H9 (cell line): Measurements from ENCODE around the gene RNU1-1. TPM values are rescaled to one million over a fixed set of nuclear protein-coding genes. Genes with fewer than 3 reads are reported as not detected.
"Not testable (repeated sequence)": the region's sequence is repeated elsewhere in the genome, so short reads cannot be mapped to it uniquely, and the experiment has no call there.

ENCODE experiments used
- DNase-seq: peaks from one replicate; pipeline ENCODE4 v3.0.0-alpha.2; 2017
- H2AFZ ChIP-seq: one replicate; pipeline ENCODE4 v1.6.1; 2013; ENCODE audit warnings: mild to moderate bottlenecking, low read length, control low read depth, moderate library complexity
- H2AK5ac ChIP-seq: 2 replicates; pipeline ENCODE4 v1.6.1; 2013; ENCODE audit warnings: low read length, control low read depth, mixed read lengths; ENCODE audit not compliant: insufficient read length
- H2BK120ac ChIP-seq: one replicate; pipeline ENCODE4 v1.6.1; 2013; ENCODE audit warnings: low read depth, mild to moderate bottlenecking, low read length, control low read depth, inconsistent platforms; ENCODE audit not compliant: poor library complexity, severe bottlenecking
- H2BK12ac ChIP-seq: 2 replicates; pipeline ENCODE4 v1.6.1; 2013; ENCODE audit warnings: low read length, control low read depth, mixed read lengths, low read depth; ENCODE audit not compliant: insufficient read length
- H2BK15ac ChIP-seq: 2 replicates; pipeline ENCODE4 v1.6.1; 2013; ENCODE audit warnings: low read depth, low read length, control low read depth
- H2BK20ac ChIP-seq: one replicate; pipeline ENCODE4 v1.6.1; 2013; ENCODE audit warnings: low read depth, mild to moderate bottlenecking, low read length, control low read depth, inconsistent platforms; ENCODE audit not compliant: poor library complexity, severe bottlenecking
- H2BK5ac ChIP-seq: 2 replicates; pipeline ENCODE4 v1.6.1; 2013; ENCODE audit warnings: low read length, control low read depth, mixed read lengths; ENCODE audit not compliant: insufficient read length
- H3K14ac ChIP-seq: 2 replicates; pipeline ENCODE4 v1.6.1; 2013; ENCODE audit warnings: low read length, control low read depth; ENCODE audit not compliant: insufficient read depth
- H3K18ac ChIP-seq: 2 replicates; pipeline ENCODE4 v1.6.1; 2013; ENCODE audit warnings: low read depth, mild to moderate bottlenecking, mixed read lengths, low read length, control low read depth; ENCODE audit not compliant: insufficient read length
- H3K23ac ChIP-seq: 2 replicates; pipeline ENCODE4 v1.6.1; 2013; ENCODE audit warnings: low read length, control low read depth, mixed read lengths, low read depth; ENCODE audit not compliant: insufficient read length
- H3K23me2 ChIP-seq: 2 replicates; pipeline ENCODE4 v1.6.1; 2013; ENCODE audit warnings: low read depth, mild to moderate bottlenecking, mixed read lengths, low read length, control low read depth; ENCODE audit not compliant: insufficient read length, poor library complexity, severe bottlenecking
- H3K27ac ChIP-seq: 2 replicates; pipeline ENCODE4 v1.5.1; 2013; ENCODE audit warnings: low read length, control low read depth, mixed read lengths, low read depth; ENCODE audit not compliant: insufficient read length
- H3K27me3 ChIP-seq: 2 replicates; pipeline ENCODE4 v1.6.1; 2013; ENCODE audit warnings: low read length, control low read depth, inconsistent platforms; ENCODE audit not compliant: insufficient read depth
- H3K4ac ChIP-seq: 2 replicates; pipeline ENCODE4 v1.6.1; 2013; ENCODE audit warnings: low read depth, mild to moderate bottlenecking, control low read depth, inconsistent platforms, low read length, moderate library complexity
- H3K4me1 ChIP-seq: 2 replicates; pipeline ENCODE4 v1.6.1; 2013; ENCODE audit warnings: low read length, control low read depth, inconsistent platforms; ENCODE audit not compliant: insufficient read depth
- H3K4me2 ChIP-seq: 2 replicates; pipeline ENCODE4 v1.6.1; 2013; ENCODE audit warnings: low read length, control low read depth, mixed read lengths; ENCODE audit not compliant: insufficient read length, insufficient read depth
- H3K56ac ChIP-seq: 2 replicates; pipeline ENCODE4 v1.6.1; 2013; ENCODE audit warnings: low read depth, mild to moderate bottlenecking, mixed read lengths, low read length, control low read depth; ENCODE audit not compliant: insufficient read length
- H3K79me1 ChIP-seq: 2 replicates; pipeline ENCODE4 v1.6.1; 2013; ENCODE audit warnings: low read depth, mild to moderate bottlenecking, moderate library complexity, low read length, control low read depth, inconsistent platforms; ENCODE audit not compliant: insufficient read depth, poor library complexity, severe bottlenecking
- H3K79me2 ChIP-seq: 2 replicates; pipeline ENCODE4 v1.6.1; 2013; ENCODE audit warnings: low read length, control low read depth, inconsistent platforms; ENCODE audit not compliant: insufficient read depth
- H3K9ac ChIP-seq: 2 replicates; pipeline ENCODE4 v1.6.1; 2013; ENCODE audit warnings: low read length, control low read depth, mixed read lengths; ENCODE audit not compliant: insufficient read length; ENCODE audit errors: extremely low read depth
- H3K9me3 ChIP-seq: one replicate; pipeline ENCODE4 v1.6.1; 2013; ENCODE audit warnings: low read depth, low read length, inconsistent platforms; ENCODE audit not compliant: control insufficient read depth
- H3T11ph ChIP-seq: one replicate; pipeline ENCODE4 v1.6.1; 2013; ENCODE audit warnings: mild to moderate bottlenecking, low read length, control low read depth, inconsistent platforms
- H4K20me1 ChIP-seq: one replicate; pipeline ENCODE4 v1.6.1; 2013; ENCODE audit not compliant: control insufficient read depth, insufficient read length, insufficient read depth
- H4K5ac ChIP-seq: 2 replicates; pipeline ENCODE4 v1.6.1; 2013; ENCODE audit warnings: low read depth, mild to moderate bottlenecking, mixed read lengths, low read length, control low read depth; ENCODE audit not compliant: insufficient read length
- H4K8ac ChIP-seq: replicated peaks from 2 replicates; pipeline ENCODE4 v1.6.1; 2013; ENCODE audit warnings: low read length, control low read depth, mixed read lengths, low read depth; ENCODE audit not compliant: insufficient read length
- H4K91ac ChIP-seq: 2 replicates; pipeline ENCODE4 v1.6.1; 2013; ENCODE audit warnings: low read depth, mild to moderate bottlenecking, moderate library complexity, mixed read lengths, low read length, control low read depth; ENCODE audit not compliant: insufficient read length
- H3K27ac Mint-ChIP-seq, 3 experiments: 2 replicates in 2 of 3; 3 replicates in 1 of 3; pipeline ENCODE4 v1.8.0; 2020 to 2021; ENCODE audit warnings: mixed read lengths in 3 of 3, mild to moderate bottlenecking in 1 of 3, moderate library complexity in 1 of 3
- H3K27me3 Mint-ChIP-seq: 2 replicates; pipeline ENCODE4 v1.8.0; 2021; ENCODE audit warnings: low read depth, mild to moderate bottlenecking, moderate library complexity, mixed read lengths
- H3K36me3 Mint-ChIP-seq, 3 experiments: 2 replicates in 2 of 3; 3 replicates in 1 of 3; pipeline ENCODE4 v1.8.0; 2020 to 2021; ENCODE audit warnings: low read depth in 3 of 3, mixed read lengths in 3 of 3; ENCODE audit not compliant: insufficient read depth in 1 of 3
- H3K4me1 Mint-ChIP-seq, 2 experiments: 2 replicates each; pipeline ENCODE4 v1.8.0; 2020; ENCODE audit warnings: mixed read lengths in 2 of 2
- H3K4me3 Mint-ChIP-seq, 2 experiments: 2 replicates in 1 of 2; 3 replicates in 1 of 2; pipeline ENCODE4 v1.8.0; 2020 to 2021; ENCODE audit warnings: mild to moderate bottlenecking in 2 of 2, mixed read lengths in 2 of 2, moderate library complexity in 1 of 2
- H3K9me3 Mint-ChIP-seq, 2 experiments: 2 replicates in 1 of 2; 3 replicates in 1 of 2; pipeline ENCODE4 v1.8.0; 2020; ENCODE audit warnings: mild to moderate bottlenecking in 2 of 2, mixed read lengths in 2 of 2, moderate library complexity in 1 of 2
- CTCF ChIP-seq: fragments of 200-600 bp; sonication (generic); conservative IDR thresholded peaks from 3 replicates; pipeline ENCODE4 v1.8.0; 2021; ENCODE audit warnings: antibody characterized with exemption, mild to moderate bottlenecking
- WGBS: extraction: QIAGEN DNeasy Blood & Tissue Kit; methylation state at CpG from one replicate; pipeline ENCODE4 v1.1.7; 2013; ENCODE audit warnings: missing lambda C conversion rate, low lambda C conversion rate, mixed read lengths; ENCODE audit not compliant: insufficient read length; ENCODE audit errors: extremely low coverage; 5-methylcytosine and 5-hydroxymethylcytosine counted together
- total RNA-seq: library from RNA; stranded (reverse); gene quantifications from 2 replicates; pipeline ENCODE4 v1.2.1, GENCODE V29; 2021

Gene RNU1-1
- total RNA-seq, 1 experiment from 2014 or later, result 2,051 TPM

GRCh38 chr1:16478091-16478490 lies 36.0 kb downstream of the RNU1-1 start:
- Histone ChIP-seq H3K4ac (no peak overlapping the region), H2BK12ac (no peak overlapping the region), H3K4me2 (no peak overlapping the region), H4K20me1 (no peaks in the 10 kb centered on the region), H3K18ac (no peak overlapping the region), H3T11ph (no peak overlapping the region), H2BK20ac (no peak overlapping the region), H3K9me3 (no peaks in the 10 kb centered on the region), H3K4me1 (no peaks in the 10 kb centered on the region), H3K9ac (no peak overlapping the region), H3K27me3 (no peaks in the 10 kb centered on the region), H3K14ac (no peak overlapping the region), H3K27ac (no peak overlapping the region), H2AK5ac (no peak overlapping the region), H4K5ac (no peak overlapping the region), H2BK5ac (no peak overlapping the region), H3K23ac (no peak overlapping the region), H4K91ac (no peak overlapping the region), H3K56ac (no peak overlapping the region), H2BK15ac (no peak overlapping the region), H3K23me2 (no peaks in the 10 kb centered on the region), H3K79me2 (no peaks in the 10 kb centered on the region), H2BK120ac (no peak overlapping the region), H4K8ac (no peak overlapping the region), H3K79me1 (no peaks in the 10 kb centered on the region), H2AFZ (no peak overlapping the region)
- H3K4me3 Mint-ChIP-seq, result no peak overlapping the region
- H3K27ac Mint-ChIP-seq, result peak overlapping the region in 2 of 3 experiments; percentile 21 to 77; a peak in 2 of 7 replicates
- no peak for DNase-seq
- H3K27me3 Mint-ChIP-seq, result no peaks in the 10 kb centered on the region
- no CpG with 5 or more reads among the region's 12 CpGs for WGBS
- H3K36me3 Mint-ChIP-seq, result peaks cover 12 to 57% (median 54%) of the 10 kb centered on the region in 3 experiments
- no peak for TF ChIP-seq CTCF
- no peaks in the 10 kb centered on the region; a peak in 1 of 5 replicates for H3K9me3 Mint-ChIP-seq
- no peaks in the 10 kb centered on the region for H3K4me1 Mint-ChIP-seq

- H4K8ac ChIP-seq, H2AFZ ChIP-seq, H3K27ac Mint-ChIP-seq, H3K9me3 ChIP-seq, H3K79me1 ChIP-seq, H3K18ac ChIP-seq, H4K5ac ChIP-seq, H2BK5ac ChIP-seq, H3K27ac ChIP-seq, H3K27me3 Mint-ChIP-seq, H2AK5ac ChIP-seq, H3K23ac ChIP-seq, H3K23me2 ChIP-seq, H3K4me1 Mint-ChIP-seq, H3K14ac ChIP-seq, H3K4me2 ChIP-seq, H3K9me3 Mint-ChIP-seq, H3K27me3 ChIP-seq, H3T11ph ChIP-seq, DNase-seq, H2BK12ac ChIP-seq, H2BK15ac ChIP-seq, H3K9ac ChIP-seq, H3K4me3 Mint-ChIP-seq, H3K4ac ChIP-seq, H3K56ac ChIP-seq, H4K20me1 ChIP-seq, H3K4me1 ChIP-seq, H4K91ac ChIP-seq, H2BK120ac ChIP-seq, H2BK20ac ChIP-seq, H3K79me2 ChIP-seq: not testable (repeated sequence)
- peaks cover 6 to 56% (median 46%) of the 10 kb centered on the region in 3 experiments for H3K36me3 Mint-ChIP-seq
- no CpG with 5 or more reads among the region's 29 CpGs for WGBS
Observed at GRCh38 chr1:16475771-16476770, 38.0 kb downstream of the RNU1-1 start.
